Mesendoderm (in vitro differentiated cells): ENCODE measurements around the gene SYCE3.

ENCODE experiments used
- DNase-seq: peaks from one replicate; pipeline ENCODE4 v3.0.0; 2013
- H2AK5ac ChIP-seq: 2 replicates; pipeline ENCODE4 v1.6.1; 2013; ENCODE audit warnings: low read length, inconsistent platforms
- H2BK120ac ChIP-seq: 2 replicates; pipeline ENCODE4 v1.6.1; 2013; ENCODE audit warnings: low read depth, mild to moderate bottlenecking, low read length, moderate library complexity, mixed read lengths
- H2BK15ac ChIP-seq: replicated peaks from 2 replicates; pipeline ENCODE4 v1.6.1; 2013; ENCODE audit warnings: low read depth, mild to moderate bottlenecking, moderate library complexity
- H2BK5ac ChIP-seq: 2 replicates; pipeline ENCODE4 v1.6.1; 2013; ENCODE audit warnings: low read length, inconsistent platforms
- H3K18ac ChIP-seq: 2 replicates; pipeline ENCODE4 v1.6.1; 2013; ENCODE audit warnings: mild to moderate bottlenecking, low read length, mixed read lengths
- H3K23ac ChIP-seq: one replicate; pipeline ENCODE4 v1.6.1; 2013; ENCODE audit warnings: low read length
- H3K27ac ChIP-seq: 2 replicates; pipeline ENCODE4 v1.5.1; 2013; ENCODE audit warnings: low read depth, mild to moderate bottlenecking, inconsistent platforms, low read length, moderate library complexity
- H3K27me3 ChIP-seq: 2 replicates; pipeline ENCODE4 v1.6.1; 2013; ENCODE audit warnings: low read length, control low read depth, mild to moderate bottlenecking, inconsistent platforms; ENCODE audit not compliant: insufficient read depth, poor library complexity
- H3K36me3 ChIP-seq: 2 replicates; pipeline ENCODE4 v1.6.1; 2013; ENCODE audit warnings: low read length, inconsistent platforms; ENCODE audit not compliant: control insufficient read depth, insufficient read depth
- H3K4ac ChIP-seq: one replicate; pipeline ENCODE4 v1.6.1; 2013; ENCODE audit warnings: low read depth, mild to moderate bottlenecking, low read length, moderate library complexity
- H3K4me1 ChIP-seq: 2 replicates; pipeline ENCODE4 v1.6.1; 2013; ENCODE audit warnings: low read depth, low read length, inconsistent platforms; ENCODE audit not compliant: control insufficient read depth
- H3K4me2 ChIP-seq: 2 replicates; pipeline ENCODE4 v1.6.1; 2013; ENCODE audit warnings: low read length
- H3K4me3 ChIP-seq: 2 replicates; pipeline ENCODE4 v1.5.1; 2013; ENCODE audit warnings: mild to moderate bottlenecking, low read length
- H3K56ac ChIP-seq: one replicate; pipeline ENCODE4 v1.6.1; 2013; ENCODE audit warnings: low read length
- H3K79me1 ChIP-seq: 2 replicates; pipeline ENCODE4 v1.6.1; 2013; ENCODE audit warnings: low read length, inconsistent platforms
- H3K79me2 ChIP-seq: 2 replicates; pipeline ENCODE4 v1.6.1; 2013; ENCODE audit warnings: mild to moderate bottlenecking, low read length; ENCODE audit not compliant: control insufficient read depth, insufficient read depth
- H3K9ac ChIP-seq: 2 replicates; pipeline ENCODE4 v1.6.1; 2013; ENCODE audit warnings: low read length, inconsistent platforms
- H4K5ac ChIP-seq: one replicate; pipeline ENCODE4 v1.6.1; 2013; ENCODE audit warnings: low read length
- H4K8ac ChIP-seq: one replicate; pipeline ENCODE4 v1.6.1; 2013; ENCODE audit warnings: low read depth, mild to moderate bottlenecking, control low read depth, low read length, moderate library complexity
- WGBS: extraction: QIAGEN DNeasy Blood & Tissue Kit; methylation state at CpG from one replicate; pipeline ENCODE4 v1.1.7; 2013; ENCODE audit warnings: low lambda C conversion rate, missing lambda C conversion rate; ENCODE audit not compliant: insufficient coverage; ENCODE audit errors: extremely low coverage; 5-methylcytosine and 5-hydroxymethylcytosine counted together

The SYCE3 gene

GRCh38 chr22:50602338-50602700, 39.6 kb upstream of the SYCE3 start:
- no CpG with 5 or more reads among the region's 2 CpGs for WGBS
- no peak overlapping the region for H3K23ac ChIP-seq
- H3K79me2 ChIP-seq, result no peaks in the 10 kb centered on the region
- no peak overlapping the region for H2BK15ac ChIP-seq
- H3K4me2 ChIP-seq, result no peak overlapping the region
- H2BK120ac ChIP-seq, result no peak overlapping the region
- no peaks in the 10 kb centered on the region for H3K4me1 ChIP-seq
- H3K18ac ChIP-seq, result no peak overlapping the region
- H3K36me3 ChIP-seq, result no peaks in the 10 kb centered on the region
- no peak overlapping the region for H4K5ac ChIP-seq
- H3K27ac ChIP-seq, result no peak overlapping the region
- no peak overlapping the region for H3K4ac ChIP-seq
- H3K4me3 ChIP-seq, result no peak overlapping the region
- H3K79me1 ChIP-seq, result no peaks in the 10 kb centered on the region
- peaks cover 5% of the 10 kb centered on the region for H3K27me3 ChIP-seq
- no peak overlapping the region for H4K8ac ChIP-seq
- no peak overlapping the region for H3K9ac ChIP-seq
- no peak overlapping the region for H2BK5ac ChIP-seq
- H2AK5ac ChIP-seq, result no peak overlapping the region
- DNase-seq, result no peak
- no peak overlapping the region for H3K56ac ChIP-seq

GRCh38 chr22:50601669-50602337, 39.1 kb upstream of the SYCE3 start:
- Histone ChIP-seq H2BK120ac (no peak overlapping the region), H2BK5ac (no peak overlapping the region), H3K4ac (no peak overlapping the region), H3K23ac (no peak overlapping the region), H4K5ac (no peak overlapping the region), H2AK5ac (no peak overlapping the region), H3K4me2 (no peak overlapping the region), H3K18ac (no peak overlapping the region), H3K56ac (no peak overlapping the region), H4K8ac (no peak overlapping the region), H3K79me1 (no peaks in the 10 kb centered on the region), H3K27me3 (peaks cover 5% of the 10 kb centered on the region), H3K4me1 (no peaks in the 10 kb centered on the region), H3K27ac (no peak overlapping the region), H3K4me3 (no peak overlapping the region), H2BK15ac (no peak overlapping the region), H3K79me2 (no peaks in the 10 kb centered on the region), H3K36me3 (no peaks in the 10 kb centered on the region), H3K9ac (no peak overlapping the region)
- no CpG with 5 or more reads among the region's 12 CpGs for WGBS
- DNase-seq, result no peak

GRCh38 chr22:50600967-50601668, 38.4 kb upstream of the SYCE3 start:
- H3K36me3 ChIP-seq, result no peaks in the 10 kb centered on the region
- H3K18ac ChIP-seq, result no peak overlapping the region
- WGBS, result no CpG with 5 or more reads among the region's 52 CpGs
- H3K56ac ChIP-seq, result no peak overlapping the region
- H3K27me3 ChIP-seq, result peaks cover 5% of the 10 kb centered on the region
- H2AK5ac ChIP-seq, result no peak overlapping the region
- no peak overlapping the region for H2BK15ac ChIP-seq
- no peaks in the 10 kb centered on the region for H3K79me2 ChIP-seq
- no peak overlapping the region for H3K23ac ChIP-seq
- no peak overlapping the region for H2BK5ac ChIP-seq
- no peaks in the 10 kb centered on the region for H3K79me1 ChIP-seq
- no peak overlapping the region for H3K9ac ChIP-seq
- H2BK120ac ChIP-seq, result no peak overlapping the region
- H3K4me1 ChIP-seq, result no peaks in the 10 kb centered on the region
- no peak overlapping the region for H3K4ac ChIP-seq
- H3K4me2 ChIP-seq, result no peak overlapping the region
- no peak overlapping the region for H4K5ac ChIP-seq
- no peak for DNase-seq
- H3K27ac ChIP-seq, result no peak overlapping the region
- H4K8ac ChIP-seq, result no peak overlapping the region
- H3K4me3 ChIP-seq, result no peak overlapping the region

- no CpG with 5 or more reads among the region's 61 CpGs for WGBS
- H3K18ac ChIP-seq, result no peak within 1 kb of the TSS
- H3K27ac ChIP-seq, result no peak within 1 kb of the TSS
- no peaks in the 10 kb centered on the region for H3K79me1 ChIP-seq
- H3K4me3 ChIP-seq, result no peak within 1 kb of the TSS
- no peak within 1 kb of the TSS for H3K9ac ChIP-seq
- no peak within 1 kb of the TSS for H2BK15ac ChIP-seq
- no peak within 1 kb of the TSS for H3K4me2 ChIP-seq
- no peak within 1 kb of the TSS for H2BK5ac ChIP-seq
- no peaks in the 10 kb centered on the region for H3K79me2 ChIP-seq
- no peak within 1 kb of the TSS for H2BK120ac ChIP-seq
- no peak within 1 kb of the TSS for H3K56ac ChIP-seq
- no peak within 1 kb of the TSS for H2AK5ac ChIP-seq
- no peak within 1 kb of the TSS for H3K4ac ChIP-seq
- no peak within 1 kb of the TSS for H4K8ac ChIP-seq
- H3K23ac ChIP-seq, result no peak within 1 kb of the TSS
- no peaks in the 10 kb centered on the region for H3K4me1 ChIP-seq
- H4K5ac ChIP-seq, result no peak within 1 kb of the TSS
- no peaks in the 10 kb centered on the region for H3K36me3 ChIP-seq
- DNase-seq, result no peak
- H3K27me3 ChIP-seq, result peaks cover 5% of the 10 kb centered on the region
Measured at GRCh38 chr22:50600538-50600937, 37.8 kb upstream of the SYCE3 start, which contains the start of gene MAPK8IP2. Gene MAPK8IP2 (plus strand): TSS chr22:50600793. CDS start chr22:50600819, 26 bp downstream.

- Histone ChIP-seq H3K79me2 (no peaks in the 10 kb centered on the region), H2BK120ac (no peak overlapping the region), H3K4ac (no peak overlapping the region), H3K27ac (no peak overlapping the region), H3K79me1 (no peaks in the 10 kb centered on the region), H3K36me3 (no peaks in the 10 kb centered on the region), H2BK15ac (no peak overlapping the region), H3K4me3 (no peak overlapping the region), H4K5ac (no peak overlapping the region), H4K8ac (no peak overlapping the region), H3K9ac (no peak overlapping the region), H3K18ac (no peak overlapping the region), H3K4me1 (no peaks in the 10 kb centered on the region), H2AK5ac (no peak overlapping the region), H3K23ac (no peak overlapping the region), H3K4me2 (no peak overlapping the region), H2BK5ac (no peak overlapping the region), H3K27me3 (peaks cover 5% of the 10 kb centered on the region), H3K56ac (no peak overlapping the region)
- peak; percentile 49 for DNase-seq
- WGBS, result no CpG with 5 or more reads among the region's 52 CpGs
Measured at GRCh38 chr22:50599816-50600455, 37.2 kb upstream of the SYCE3 start.
